Panc1 (cell line): Measurements from ENCODE around the gene IFNL3. TPM values are rescaled to one million over a fixed set of nuclear protein-coding genes. Genes with fewer than 3 reads are reported as not detected.

Source experiments
- ATAC-seq: fragments of 200-7000 bp; cut with Tn5 transposase; 2 replicates; pipeline ENCODE4 v1.9.1; 2020; ENCODE audit warnings: mild to moderate bottlenecking, moderate library complexity
- BruUV-seq: library from RNA; stranded (reverse); fragments of 400-500 nt; replicated peaks from 2 replicates; lab custom pipeline; 2021; lab: Mats Ljungman, UMichigan
- CTCF ChIA-PET: fragments of 300-600 bp; sonication (Branson Sonifier 250); formaldehyde crosslinking; loops from one replicate; lab custom pipeline; 2022; ENCODE audit warnings: antibody characterized with exemption; lab: Charles Lee
- POLR2A ChIA-PET: fragments of 300-600 bp; sonication (Branson Sonifier 250); formaldehyde crosslinking; loops from one replicate; lab custom pipeline; 2022; ENCODE audit warnings: antibody characterized with exemption; lab: Charles Lee
- DNase-seq: peaks from one replicate; pipeline ENCODE4 v3.0.0-alpha.2; 2010; ENCODE audit warnings: low read depth, low spot score
- H3K27ac ChIP-seq: 2 replicates; pipeline ENCODE4 v1.5.1; 2011; ENCODE audit warnings: mild to moderate bottlenecking, low read length, inconsistent platforms
- H3K27me3 ChIP-seq: fragments of 200-500 bp; sonication (Bioruptor generic); 2 replicates; pipeline ENCODE4 v1.6.0; 2014; ENCODE audit warnings: low read length, inconsistent platforms; ENCODE audit not compliant: control insufficient read depth, insufficient read depth
- H3K36me3 ChIP-seq: fragments of 200-500 bp; sonication (Bioruptor generic); 2 replicates; pipeline ENCODE4 v1.5.1; 2014; ENCODE audit warnings: inconsistent platforms, mild to moderate bottlenecking, low read length, moderate library complexity; ENCODE audit not compliant: control insufficient read depth, insufficient read depth
- H3K4me1 ChIP-seq: 2 replicates; pipeline ENCODE4 v1.5.1; 2011; ENCODE audit warnings: inconsistent platforms, mild to moderate bottlenecking, low read length, moderate library complexity; ENCODE audit not compliant: control insufficient read depth, insufficient read depth
- H3K4me3 ChIP-seq, 2 experiments: 2 replicates each; pipeline ENCODE4 v1.5.1; 2011 to 2012; ENCODE audit warnings: low read depth in 2 of 2, low read length in 2 of 2, mild to moderate bottlenecking in 2 of 2, inconsistent platforms in 1 of 2, moderate library complexity in 1 of 2
- H3K9me3 ChIP-seq: fragments of 200-500 bp; sonication (Bioruptor generic); 2 replicates; pipeline ENCODE4 v1.5.1; 2014; ENCODE audit warnings: low read depth, mild to moderate bottlenecking, inconsistent platforms, low read length, moderate library complexity; ENCODE audit not compliant: control insufficient read depth, insufficient read depth
- POLR2AphosphoS5 ChIP-seq: IDR thresholded peaks from 2 replicates; pipeline ENCODE4 v1.6.1; 2012; ENCODE audit warnings: mild to moderate bottlenecking, low read depth, low read length, moderate library complexity
- SIN3A ChIP-seq: IDR thresholded peaks from 2 replicates; pipeline ENCODE4 v1.6.1; 2012; ENCODE audit warnings: low read depth, mild to moderate bottlenecking, low read length, moderate library complexity, borderline replicate concordance; ENCODE audit not compliant: insufficient read depth
- TCF7L2 ChIP-seq: IDR thresholded peaks from 2 replicates; pipeline ENCODE4 v1.6.1; 2011; ENCODE audit warnings: mild to moderate bottlenecking, low read depth, low read length, inconsistent platforms
- in situ Hi-C: cut with HindIII; loops from 2 replicates; pipeline ENCODE4 v1.10.0; 2016; ENCODE audit warnings: low sequenced_read_pairs, low pct_unique_long_range_greater_than_20kb
- intact Hi-C: fragments of 100-400 bp; cut with micrococcal nuclease; formaldehyde crosslinking; loops from one replicate; pipeline ENCODE4 v1.10.0; 2022; ENCODE audit not compliant: unreplicated experiment
- total RNA-seq: library from RNA; stranded (reverse); gene quantifications from one replicate; pipeline ENCODE4 v1.2.1, GENCODE V29; 2021; ENCODE audit not compliant: unreplicated experiment
- TF ChIP-seq, protein P1 (sequence below): fragments of 450-650 bp; IDR thresholded peaks from 2 replicates; pipeline ENCODE4 v1.5.1; 2017; ENCODE audit warnings: mild to moderate bottlenecking
- TF ChIP-seq, protein P2 (sequence below), 2 experiments: IDR thresholded peaks; 2 replicates each; pipeline ENCODE4 v1.6.1; 2011 to 2012; ENCODE audit warnings: low read depth in 2 of 2, control low read depth in 1 of 2, low read length in 1 of 2, mild to moderate bottlenecking in 1 of 2, moderate library complexity in 1 of 2; ENCODE audit not compliant: insufficient read depth in 1 of 2

IFNL3 gene
- total RNA-seq, 1 experiment from 2014 or later, result not detected

DNA sequence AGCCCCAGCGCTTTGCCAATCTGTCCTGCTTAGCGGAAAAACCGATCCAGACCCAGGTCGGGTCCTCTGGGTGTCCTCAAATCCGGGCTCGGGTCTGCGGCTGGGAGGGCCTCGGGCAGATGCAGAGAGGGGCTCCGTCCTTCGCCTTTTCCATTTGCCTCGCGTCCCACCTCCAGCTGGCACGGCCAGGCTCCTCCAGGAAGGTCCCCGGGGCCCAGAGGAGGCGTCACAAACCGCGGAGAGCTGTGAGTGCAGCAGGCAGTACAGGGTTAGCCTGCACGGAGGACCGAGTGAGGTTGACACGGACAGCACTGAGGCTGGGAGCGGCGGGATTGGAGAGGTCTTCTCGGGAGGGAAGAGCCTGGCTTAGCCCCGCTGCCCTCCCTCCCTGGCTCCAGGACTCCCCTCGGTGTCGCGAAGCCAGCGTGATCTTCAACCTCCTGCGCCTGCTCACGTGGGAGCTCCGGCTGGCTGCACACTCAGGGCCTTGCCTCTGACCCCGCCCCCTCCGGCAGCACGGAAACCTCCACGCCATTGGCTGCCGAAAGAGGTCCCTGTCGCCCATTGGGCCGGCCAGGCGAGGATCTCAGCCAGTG is 20.6 kb upstream of the IFNL3 start:
- ChIA-PET POLR2A (no interaction called here), CTCF (no interaction called here)
- no peak for DNase-seq

DNA sequence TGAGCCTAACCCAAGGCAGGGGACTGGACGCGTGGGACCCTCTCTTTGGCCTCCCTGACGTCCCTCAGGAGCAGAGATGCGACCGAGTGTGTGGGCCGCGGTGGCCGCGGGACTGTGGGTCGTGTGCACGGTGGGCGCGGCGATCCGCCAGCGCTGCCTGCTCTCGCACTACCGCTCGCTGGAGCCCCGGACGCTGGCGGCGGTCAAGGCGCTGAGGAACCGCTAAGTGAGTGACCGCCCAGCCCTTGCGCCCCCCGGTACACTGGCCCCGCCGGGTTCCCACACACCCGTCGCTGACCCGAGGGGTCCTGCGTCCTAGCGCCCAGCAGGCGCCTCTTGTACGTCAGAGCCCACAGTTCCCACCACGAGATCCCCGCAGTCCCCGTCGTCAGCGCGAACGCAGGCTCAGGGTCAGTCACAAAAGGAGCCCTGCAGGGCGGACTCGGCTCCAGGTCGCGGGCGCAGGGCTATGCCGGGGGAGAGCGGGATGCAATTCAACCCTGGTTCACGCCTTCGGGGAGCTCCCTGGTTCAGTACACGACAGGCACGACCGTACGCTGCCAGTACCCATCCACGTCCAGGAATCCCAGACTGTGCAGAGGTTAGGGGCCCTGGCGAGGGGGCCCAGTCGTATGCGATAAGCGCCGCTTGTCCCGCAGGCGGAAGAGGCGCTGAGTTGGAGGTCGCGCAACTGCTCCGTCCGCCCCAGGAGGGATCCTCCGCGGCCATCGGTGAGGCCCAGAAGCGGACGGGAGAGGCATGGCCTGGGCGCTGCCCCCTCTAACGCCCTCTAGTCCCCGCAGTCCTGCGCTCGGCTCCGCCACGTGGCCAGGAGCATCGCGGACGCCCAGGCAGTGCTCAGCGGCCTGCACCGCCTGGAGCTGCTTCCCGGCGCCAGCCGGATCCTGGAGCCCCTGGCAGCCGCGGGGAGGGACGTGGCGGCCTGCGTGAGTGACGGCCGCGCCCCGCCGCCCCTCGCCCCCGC is 19.8 kb upstream of the IFNL3 start:
- Histone ChIP-seq H3K4me3 (no peak overlapping the region), H3K4me1 (no peaks in the 10 kb centered on the region), H3K9me3 (no peaks in the 10 kb centered on the region), H3K27me3 (peaks cover 9% of the 10 kb centered on the region), H3K36me3 (no peaks in the 10 kb centered on the region), H3K27ac (no peak overlapping the region)
- DNase-seq, result no peak
- CTCF ChIA-PET, result interaction anchor here (1.0 kb wide), 1 partner anchor 63 kb away, joined by 3 read pairs; no protein-coding TSS in a partner anchor
- intact Hi-C loops (no loop called here), in situ Hi-C loops (no loop called here)
- ATAC-seq, result no peak
- no TSS peak for BruUV-seq
- TF ChIP-seq TCF7L2 (no peak), POLR2AphosphoS5 (no peak), SIN3A (no peak)
- TF ChIP-seq, protein P1, sequence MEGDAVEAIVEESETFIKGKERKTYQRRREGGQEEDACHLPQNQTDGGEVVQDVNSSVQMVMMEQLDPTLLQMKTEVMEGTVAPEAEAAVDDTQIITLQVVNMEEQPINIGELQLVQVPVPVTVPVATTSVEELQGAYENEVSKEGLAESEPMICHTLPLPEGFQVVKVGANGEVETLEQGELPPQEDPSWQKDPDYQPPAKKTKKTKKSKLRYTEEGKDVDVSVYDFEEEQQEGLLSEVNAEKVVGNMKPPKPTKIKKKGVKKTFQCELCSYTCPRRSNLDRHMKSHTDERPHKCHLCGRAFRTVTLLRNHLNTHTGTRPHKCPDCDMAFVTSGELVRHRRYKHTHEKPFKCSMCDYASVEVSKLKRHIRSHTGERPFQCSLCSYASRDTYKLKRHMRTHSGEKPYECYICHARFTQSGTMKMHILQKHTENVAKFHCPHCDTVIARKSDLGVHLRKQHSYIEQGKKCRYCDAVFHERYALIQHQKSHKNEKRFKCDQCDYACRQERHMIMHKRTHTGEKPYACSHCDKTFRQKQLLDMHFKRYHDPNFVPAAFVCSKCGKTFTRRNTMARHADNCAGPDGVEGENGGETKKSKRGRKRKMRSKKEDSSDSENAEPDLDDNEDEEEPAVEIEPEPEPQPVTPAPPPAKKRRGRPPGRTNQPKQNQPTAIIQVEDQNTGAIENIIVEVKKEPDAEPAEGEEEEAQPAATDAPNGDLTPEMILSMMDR, result no peak
- TF ChIP-seq, protein P2, sequence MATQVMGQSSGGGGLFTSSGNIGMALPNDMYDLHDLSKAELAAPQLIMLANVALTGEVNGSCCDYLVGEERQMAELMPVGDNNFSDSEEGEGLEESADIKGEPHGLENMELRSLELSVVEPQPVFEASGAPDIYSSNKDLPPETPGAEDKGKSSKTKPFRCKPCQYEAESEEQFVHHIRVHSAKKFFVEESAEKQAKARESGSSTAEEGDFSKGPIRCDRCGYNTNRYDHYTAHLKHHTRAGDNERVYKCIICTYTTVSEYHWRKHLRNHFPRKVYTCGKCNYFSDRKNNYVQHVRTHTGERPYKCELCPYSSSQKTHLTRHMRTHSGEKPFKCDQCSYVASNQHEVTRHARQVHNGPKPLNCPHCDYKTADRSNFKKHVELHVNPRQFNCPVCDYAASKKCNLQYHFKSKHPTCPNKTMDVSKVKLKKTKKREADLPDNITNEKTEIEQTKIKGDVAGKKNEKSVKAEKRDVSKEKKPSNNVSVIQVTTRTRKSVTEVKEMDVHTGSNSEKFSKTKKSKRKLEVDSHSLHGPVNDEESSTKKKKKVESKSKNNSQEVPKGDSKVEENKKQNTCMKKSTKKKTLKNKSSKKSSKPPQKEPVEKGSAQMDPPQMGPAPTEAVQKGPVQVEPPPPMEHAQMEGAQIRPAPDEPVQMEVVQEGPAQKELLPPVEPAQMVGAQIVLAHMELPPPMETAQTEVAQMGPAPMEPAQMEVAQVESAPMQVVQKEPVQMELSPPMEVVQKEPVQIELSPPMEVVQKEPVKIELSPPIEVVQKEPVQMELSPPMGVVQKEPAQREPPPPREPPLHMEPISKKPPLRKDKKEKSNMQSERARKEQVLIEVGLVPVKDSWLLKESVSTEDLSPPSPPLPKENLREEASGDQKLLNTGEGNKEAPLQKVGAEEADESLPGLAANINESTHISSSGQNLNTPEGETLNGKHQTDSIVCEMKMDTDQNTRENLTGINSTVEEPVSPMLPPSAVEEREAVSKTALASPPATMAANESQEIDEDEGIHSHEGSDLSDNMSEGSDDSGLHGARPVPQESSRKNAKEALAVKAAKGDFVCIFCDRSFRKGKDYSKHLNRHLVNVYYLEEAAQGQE (IDR thresholded peaks at IDR 0.05; ENCODE audit: insufficient read depth in 1 of 2, low read depth in 2 of 2, low read length in 1 of 2), result no peak
- POLR2A ChIA-PET, result interaction anchor here (0.5 kb wide), 1 partner anchor 148 kb away, joined by 4 read pairs; the partner anchor contains the start of gene PLEKHG2

More for the DNA sequence above, 20.6 kb upstream of the IFNL3 start:
- TF ChIP-seq, protein P1, result no peak
- no peak for TF ChIP-seq POLR2AphosphoS5
- TF ChIP-seq, protein P2 (IDR thresholded peaks at IDR 0.05; ENCODE audit: insufficient read depth in 1 of 2, low read depth in 2 of 2, low read length in 1 of 2), result no peak
- no peak for TF ChIP-seq SIN3A
- TF ChIP-seq TCF7L2, result no peak
- ATAC-seq, result no peak
- peaks cover 6% of the 10 kb centered on the region for H3K27me3 ChIP-seq
- intact Hi-C loops, result no loop called here
- BruUV-seq, result no TSS peak
- in situ Hi-C loops, result no loop called here
- H3K36me3 ChIP-seq, result no peaks in the 10 kb centered on the region
- H3K27ac ChIP-seq, result no peak overlapping the region
- H3K4me3 ChIP-seq, result no peak overlapping the region
- no peaks in the 10 kb centered on the region for H3K4me1 ChIP-seq
- H3K9me3 ChIP-seq, result no peaks in the 10 kb centered on the region
